RWPE2 (cell line): Measurements from ENCODE around the gene TRAP1.
A peak's percentile ranks its signal among the peaks of the same experiment; 100 is the strongest.

Experiments used
- ATAC-seq: fragments of 200-7000 bp; cut with Tn5 transposase; 3 replicates; pipeline ENCODE4 v1.9.1; 2021; ENCODE audit warnings: low read depth
- DNase-seq: peaks from one replicate; pipeline ENCODE4 v3.0.0-alpha.2; 2020; ENCODE audit warnings: low spot score
- H3K27ac ChIP-seq: fragments of 450-650 bp; 2 replicates; pipeline ENCODE4 v1.5.1; 2017; ENCODE audit warnings: mild to moderate bottlenecking; ENCODE audit not compliant: poor library complexity, severe bottlenecking
- H3K27me3 ChIP-seq: fragments of 250-450 bp; sonication (Bioruptor Pico); 2 replicates; pipeline ENCODE4 v1.5.1; 2021; ENCODE audit warnings: mild to moderate bottlenecking, moderate library complexity; ENCODE audit not compliant: insufficient read depth, poor library complexity, severe bottlenecking
- H3K36me3 ChIP-seq: fragments of 250-450 bp; sonication (Bioruptor Pico); 2 replicates; pipeline ENCODE4 v1.5.1; 2020; ENCODE audit warnings: low read depth, mild to moderate bottlenecking, moderate library complexity
- H3K4me1 ChIP-seq: fragments of 250-450 bp; sonication (Bioruptor Pico); 2 replicates; pipeline ENCODE4 v1.5.1; 2021; ENCODE audit warnings: mild to moderate bottlenecking, moderate library complexity; ENCODE audit not compliant: insufficient read depth, poor library complexity, severe bottlenecking
- H3K4me3 ChIP-seq: fragments of 250-450 bp; sonication (Bioruptor Pico); 2 replicates; pipeline ENCODE4 v1.5.1; 2021; ENCODE audit warnings: mild to moderate bottlenecking, moderate library complexity; ENCODE audit not compliant: severe bottlenecking
- H3K9me3 ChIP-seq: fragments of 250-450 bp; sonication (Bioruptor Pico); 2 replicates; pipeline ENCODE4 v1.5.1; 2021; ENCODE audit warnings: mild to moderate bottlenecking, moderate library complexity; ENCODE audit not compliant: severe bottlenecking
- CTCF ChIP-seq: fragments of 450-650 bp; IDR thresholded peaks from one replicate; pipeline ENCODE4 v1.5.1; 2017; ENCODE audit warnings: mild to moderate bottlenecking, moderate library complexity; ENCODE audit not compliant: poor library complexity, severe bottlenecking

Gene TRAP1

GRCh38 chr16:3717235-3718018, at the start of gene TRAP1:
TSS of gene TRAP1 (minus strand) at chr16:3717524. CDS start at chr16:3717508, 16 bp downstream.
- ATAC-seq = peak; percentile 84
- no peaks in the 10 kb centered on the region for H3K27me3 ChIP-seq
- DNase-seq = no peak

GRCh38 chr16:3766177-3766576, 48.9 kb upstream of the TRAP1 start:
- TF ChIP-seq CTCF = no peak
- Histone ChIP-seq H3K36me3 (peaks cover 57% of the 10 kb centered on the region), H3K27ac (no peak overlapping the region), H3K9me3 (no peaks in the 10 kb centered on the region), H3K4me3 (no peak overlapping the region), H3K27me3 (no peaks in the 10 kb centered on the region), H3K4me1 (no peaks in the 10 kb centered on the region)
- no peak for DNase-seq
- ATAC-seq = no peak

More at GRCh38 chr16:3717235-3718018, at the start of gene TRAP1:
- Histone ChIP-seq H3K9me3 (no peaks in the 10 kb centered on the region), H3K36me3 (peaks cover 31% of the 10 kb centered on the region), H3K4me1 (no peaks in the 10 kb centered on the region), H3K27ac (peak within 1 kb of the TSS; percentile 50), H3K4me3 (peak within 1 kb of the TSS; percentile 88)
- no peak for TF ChIP-seq CTCF

- DNase-seq (no peak), ATAC-seq (no peak)
- Histone ChIP-seq H3K27ac (no peak overlapping the region), H3K9me3 (no peaks in the 10 kb centered on the region), H3K4me3 (no peak overlapping the region), H3K4me1 (no peaks in the 10 kb centered on the region), H3K27me3 (no peaks in the 10 kb centered on the region), H3K36me3 (peaks cover 45% of the 10 kb centered on the region)
- no peak for TF ChIP-seq CTCF
These were observed 47.1 kb upstream of the TRAP1 start for GRCh38 chr16:3764409-3764808.

- H3K27ac ChIP-seq = no peak overlapping the region
- DNase-seq = no peak
- no peak for TF ChIP-seq CTCF
- no peaks in the 10 kb centered on the region for H3K9me3 ChIP-seq
- no peak overlapping the region for H3K4me3 ChIP-seq
- H3K27me3 ChIP-seq = no peaks in the 10 kb centered on the region
- peaks cover 44% of the 10 kb centered on the region for H3K36me3 ChIP-seq
- H3K4me1 ChIP-seq = no peaks in the 10 kb centered on the region
- ATAC-seq = no peak
These were observed 44.9 kb upstream of the TRAP1 start for GRCh38 chr16:3762107-3762750.
